ENCODE measurements around the gene RBM44. TPM values are rescaled to one million over a fixed set of nuclear protein-coding genes. Genes with fewer than 3 reads are reported as not detected.
"Not testable (repeated sequence)": the region's sequence is repeated elsewhere in the genome, so short reads cannot be mapped to it uniquely, and the experiment has no call there.

The RBM44 gene
- total RNA-seq, 1 donor from 2014 or later = 1.0 TPM

GRCh38 chr2:237762291-237763182, 36.0 kb upstream of the RBM44 start:
- peak overlapping the region; percentile 72 for H3K27ac Mint-ChIP-seq
- H3K9me3 Mint-ChIP-seq; H3K27me3 Mint-ChIP-seq (ENCODE audit: low read depth); DNase-seq (ENCODE audit: low spot score); intact Hi-C loops (cut with micrococcal nuclease); H3K4me1 Mint-ChIP-seq (ENCODE audit: low read depth); H3K4me3 Mint-ChIP-seq (ENCODE audit: low read depth): not testable (repeated sequence)
- H3K36me3 Mint-ChIP-seq (ENCODE audit: low read depth) = peaks cover 67% of the 10 kb centered on the region

GRCh38 chr2:237763812-237764211, 34.8 kb upstream of the RBM44 start:
- H3K4me3 Mint-ChIP-seq (ENCODE audit: low read depth) = no peak overlapping the region
- intact Hi-C loops (cut with micrococcal nuclease) = no loop called here
- no peak for DNase-seq (ENCODE audit: low spot score)
- H3K36me3 Mint-ChIP-seq (ENCODE audit: low read depth) = peaks cover 65% of the 10 kb centered on the region
- no peaks in the 10 kb centered on the region for H3K27me3 Mint-ChIP-seq (ENCODE audit: low read depth)
- no peak overlapping the region for H3K27ac Mint-ChIP-seq
- H3K4me1 Mint-ChIP-seq (ENCODE audit: low read depth) = peaks cover 6% of the 10 kb centered on the region
- H3K9me3 Mint-ChIP-seq = no peaks in the 10 kb centered on the region

GRCh38 chr2:237765122-237765521, 33.5 kb upstream of the RBM44 start:
- DNase-seq (ENCODE audit: low spot score); H3K27ac Mint-ChIP-seq; H3K9me3 Mint-ChIP-seq; intact Hi-C loops (cut with micrococcal nuclease); H3K27me3 Mint-ChIP-seq (ENCODE audit: low read depth); H3K4me1 Mint-ChIP-seq (ENCODE audit: low read depth); H3K4me3 Mint-ChIP-seq (ENCODE audit: low read depth): not testable (repeated sequence)
- H3K36me3 Mint-ChIP-seq (ENCODE audit: low read depth) = peaks cover 63% of the 10 kb centered on the region

GRCh38 chr2:237765875-237766274, 32.7 kb upstream of the RBM44 start:
- intact Hi-C loops (cut with micrococcal nuclease) = no loop called here
- peaks cover 59% of the 10 kb centered on the region for H3K36me3 Mint-ChIP-seq (ENCODE audit: low read depth)

GRCh38 chr2:237766340-237766739, 32.2 kb upstream of the RBM44 start:
- H3K36me3 Mint-ChIP-seq (ENCODE audit: low read depth) = peaks cover 55% of the 10 kb centered on the region
- H3K9me3 Mint-ChIP-seq = no peaks in the 10 kb centered on the region
- DNase-seq (ENCODE audit: low spot score) = no peak
- H3K27ac Mint-ChIP-seq = no peak overlapping the region
- H3K27me3 Mint-ChIP-seq (ENCODE audit: low read depth) = no peaks in the 10 kb centered on the region
- peaks cover 6% of the 10 kb centered on the region for H3K4me1 Mint-ChIP-seq (ENCODE audit: low read depth)
- H3K4me3 Mint-ChIP-seq (ENCODE audit: low read depth) = no peak overlapping the region
- intact Hi-C loops (cut with micrococcal nuclease) = no loop called here

More at GRCh38 chr2:237765875-237766274, 32.7 kb upstream of the RBM44 start:
- Mint-ChIP-seq H3K27me3 (ENCODE audit: low read depth) (no peaks in the 10 kb centered on the region), H3K4me3 (ENCODE audit: low read depth) (no peak overlapping the region), H3K9me3 (no peaks in the 10 kb centered on the region), H3K27ac (no peak overlapping the region), H3K4me1 (ENCODE audit: low read depth) (peaks cover 6% of the 10 kb centered on the region)
- DNase-seq (ENCODE audit: low spot score) = no peak

- Mint-ChIP-seq H3K27ac (peak overlapping the region; percentile 23), H3K27me3 (ENCODE audit: low read depth) (no peaks in the 10 kb centered on the region), H3K4me1 (ENCODE audit: low read depth) (no peaks in the 10 kb centered on the region), H3K9me3 (no peaks in the 10 kb centered on the region), H3K4me3 (ENCODE audit: low read depth) (no peak overlapping the region), H3K36me3 (ENCODE audit: low read depth) (peaks cover 68% of the 10 kb centered on the region)
- intact Hi-C loops (cut with micrococcal nuclease) = loop anchor here (10.0 kb wide), 1 partner anchor 258 kb away; no protein-coding TSS in a partner anchor
- DNase-seq (ENCODE audit: low spot score) = no peak
These were observed 26.1 kb upstream of the RBM44 start for GRCh38 chr2:237772513-237772912.

- no peak overlapping the region for H3K4me3 Mint-ChIP-seq (ENCODE audit: low read depth)
- no peaks in the 10 kb centered on the region for H3K9me3 Mint-ChIP-seq
- H3K27ac Mint-ChIP-seq = no peak overlapping the region
- no peak for DNase-seq (ENCODE audit: low spot score)
- H3K4me1 Mint-ChIP-seq (ENCODE audit: low read depth) = no peaks in the 10 kb centered on the region
- intact Hi-C loops (cut with micrococcal nuclease) = loop anchor here (1.0 to 10.0 kb wide), 2 partner anchors 101 to 259 kb away; no protein-coding TSS in a partner anchor
- H3K27me3 Mint-ChIP-seq (ENCODE audit: low read depth) = no peaks in the 10 kb centered on the region
- peaks cover 72% of the 10 kb centered on the region for H3K36me3 Mint-ChIP-seq (ENCODE audit: low read depth)
These were observed 24.8 kb upstream of the RBM44 start for GRCh38 chr2:237773826-237774225.

GRCh38 chr2:237774811-237775553, 23.6 kb upstream of the RBM44 start:
- no peaks in the 10 kb centered on the region for H3K27me3 Mint-ChIP-seq (ENCODE audit: low read depth)
- intact Hi-C loops (cut with micrococcal nuclease) = loop anchor here (1.0 to 10.0 kb wide), 2 partner anchors 102 to 260 kb away; no protein-coding TSS in a partner anchor
- DNase-seq (ENCODE audit: low spot score) = peak; percentile 33
- no peaks in the 10 kb centered on the region for H3K9me3 Mint-ChIP-seq
- peak overlapping the region; percentile 45 for H3K27ac Mint-ChIP-seq
- H3K4me1 Mint-ChIP-seq (ENCODE audit: low read depth) = no peaks in the 10 kb centered on the region
- H3K36me3 Mint-ChIP-seq (ENCODE audit: low read depth) = peaks cover 74% of the 10 kb centered on the region
- H3K4me3 Mint-ChIP-seq (ENCODE audit: low read depth) = no peak overlapping the region

GRCh38 chr2:237779521-237779920, 19.1 kb upstream of the RBM44 start:
- DNase-seq (ENCODE audit: low spot score) = no peak
- Mint-ChIP-seq H3K27me3 (ENCODE audit: low read depth) (no peaks in the 10 kb centered on the region), H3K4me1 (ENCODE audit: low read depth) (no peaks in the 10 kb centered on the region), H3K27ac (no peak overlapping the region), H3K4me3 (ENCODE audit: low read depth) (no peak overlapping the region), H3K9me3 (no peaks in the 10 kb centered on the region), H3K36me3 (ENCODE audit: low read depth) (peaks cover 90% of the 10 kb centered on the region)
- intact Hi-C loops (cut with micrococcal nuclease) = loop anchor here (10.0 kb wide), 1 partner anchor 265 kb away; no protein-coding TSS in a partner anchor

- no peak for DNase-seq (ENCODE audit: low spot score)
- Mint-ChIP-seq H3K27ac (no peak overlapping the region), H3K4me1 (ENCODE audit: low read depth) (no peaks in the 10 kb centered on the region)
These were observed 16.4 kb upstream of the RBM44 start for GRCh38 chr2:237782181-237782580.

GRCh38 chr2:237783678-237784077, 14.9 kb upstream of the RBM44 start:
- intact Hi-C loops (cut with micrococcal nuclease); H3K27me3 Mint-ChIP-seq (ENCODE audit: low read depth); H3K27ac Mint-ChIP-seq; DNase-seq (ENCODE audit: low spot score); H3K4me3 Mint-ChIP-seq (ENCODE audit: low read depth); H3K4me1 Mint-ChIP-seq (ENCODE audit: low read depth): not testable (repeated sequence)
- Mint-ChIP-seq H3K9me3 (peaks cover 13% of the 10 kb centered on the region), H3K36me3 (ENCODE audit: low read depth) (peaks cover 89% of the 10 kb centered on the region)

More at GRCh38 chr2:237782181-237782580, 16.4 kb upstream of the RBM44 start:
- Mint-ChIP-seq H3K9me3 (peaks cover 10% of the 10 kb centered on the region), H3K36me3 (ENCODE audit: low read depth) (peaks cover 93% of the 10 kb centered on the region), H3K4me3 (ENCODE audit: low read depth) (no peak overlapping the region), H3K27me3 (ENCODE audit: low read depth) (no peaks in the 10 kb centered on the region)
- intact Hi-C loops (cut with micrococcal nuclease) = no loop called here

- peaks cover 13% of the 10 kb centered on the region for H3K9me3 Mint-ChIP-seq
- H3K4me1 Mint-ChIP-seq (ENCODE audit: low read depth) = peaks cover 4% of the 10 kb centered on the region
- no peak for DNase-seq (ENCODE audit: low spot score)
- H3K4me3 Mint-ChIP-seq (ENCODE audit: low read depth) = no peak overlapping the region
- no peak overlapping the region for H3K27ac Mint-ChIP-seq
- H3K36me3 Mint-ChIP-seq (ENCODE audit: low read depth) = peaks cover 71% of the 10 kb centered on the region
- intact Hi-C loops (cut with micrococcal nuclease) = no loop called here
- no peaks in the 10 kb centered on the region for H3K27me3 Mint-ChIP-seq (ENCODE audit: low read depth)
These were observed 11.6 kb upstream of the RBM44 start for GRCh38 chr2:237786936-237787335.

- Mint-ChIP-seq H3K36me3 (ENCODE audit: low read depth) (peaks cover 39% of the 10 kb centered on the region), H3K27ac (no peak overlapping the region), H3K9me3 (peaks cover 13% of the 10 kb centered on the region), H3K4me3 (ENCODE audit: low read depth) (no peak overlapping the region), H3K4me1 (ENCODE audit: low read depth) (peaks cover 4% of the 10 kb centered on the region), H3K27me3 (ENCODE audit: low read depth) (no peaks in the 10 kb centered on the region)
- intact Hi-C loops (cut with micrococcal nuclease) = no loop called here
- DNase-seq (ENCODE audit: low spot score) = no peak
These were observed 8.2 kb upstream of the RBM44 start for GRCh38 chr2:237790353-237790752.
